ENCODE results near the gene OTOG.

- TF ChIP-seq TCF7L2 (IDR thresholded peaks at IDR 0.05; ENCODE audit: borderline replicate concordance, low read depth, low read length) (no peak), ZNF423 (tag by site-specific recombination; IDR thresholded peaks at IDR 0.05) (no peak)
Measured at GRCh38 chr11:17507773-17508172, 39.3 kb upstream of the OTOG start.

Data from HEK293 (cell line).